Tibial nerve (tissue), 4 donors: ENCODE data around the gene MRE11.

Experiments used
- EP300 ChIP-seq, 2 donors: sonication (generic); formaldehyde crosslinking; IDR thresholded peaks; one replicate each; pipeline ENCODE4 v1.6.1; 2017; ENCODE audit warnings: antibody characterized with exemption in 2 of 2, mild to moderate bottlenecking in 1 of 2
- TF ChIP-seq, protein P1 (sequence below), 5 experiments: fragments of 200-600 bp in 3 of 5; fragments of 450-650 bp in 2 of 5; sonication (generic) in 3 of 5; IDR thresholded peaks; one replicate each; pipeline ENCODE4 v1.5.1; 2016 to 2019; ENCODE audit warnings: antibody characterized with exemption in 5 of 5, mild to moderate bottlenecking in 3 of 5, moderate library complexity in 2 of 5

DNA sequence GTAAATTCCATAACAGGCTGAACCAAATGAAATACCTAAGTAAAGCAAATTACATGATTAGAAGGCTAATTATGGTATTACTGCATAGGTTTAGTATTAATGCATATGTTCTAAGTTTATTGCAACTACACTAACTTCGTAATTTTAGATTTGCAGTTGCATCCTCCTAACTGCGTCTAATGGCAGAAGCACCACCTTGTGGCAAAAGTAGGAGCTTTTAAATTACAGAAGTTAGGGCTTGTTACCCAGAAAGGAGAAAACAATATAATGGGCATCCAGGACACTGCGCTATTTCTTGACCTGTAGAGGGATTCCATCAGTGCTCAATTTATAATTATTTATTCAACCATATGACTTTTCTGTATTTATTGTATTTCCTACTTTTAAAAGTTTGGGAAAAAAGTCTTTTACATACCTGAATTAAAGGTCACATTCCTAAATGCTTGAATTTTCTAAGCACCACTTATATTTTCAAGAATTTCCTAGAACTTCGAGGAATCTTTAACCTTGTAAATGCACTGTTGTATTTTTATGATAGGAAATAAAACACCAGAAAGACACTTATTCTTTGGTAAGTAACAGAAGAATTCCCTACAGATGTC is 76.2 kb downstream of the MRE11 start:
- no peak for TF ChIP-seq EP300 (IDR thresholded peaks at IDR 0.05)
- TF ChIP-seq, protein P1, sequence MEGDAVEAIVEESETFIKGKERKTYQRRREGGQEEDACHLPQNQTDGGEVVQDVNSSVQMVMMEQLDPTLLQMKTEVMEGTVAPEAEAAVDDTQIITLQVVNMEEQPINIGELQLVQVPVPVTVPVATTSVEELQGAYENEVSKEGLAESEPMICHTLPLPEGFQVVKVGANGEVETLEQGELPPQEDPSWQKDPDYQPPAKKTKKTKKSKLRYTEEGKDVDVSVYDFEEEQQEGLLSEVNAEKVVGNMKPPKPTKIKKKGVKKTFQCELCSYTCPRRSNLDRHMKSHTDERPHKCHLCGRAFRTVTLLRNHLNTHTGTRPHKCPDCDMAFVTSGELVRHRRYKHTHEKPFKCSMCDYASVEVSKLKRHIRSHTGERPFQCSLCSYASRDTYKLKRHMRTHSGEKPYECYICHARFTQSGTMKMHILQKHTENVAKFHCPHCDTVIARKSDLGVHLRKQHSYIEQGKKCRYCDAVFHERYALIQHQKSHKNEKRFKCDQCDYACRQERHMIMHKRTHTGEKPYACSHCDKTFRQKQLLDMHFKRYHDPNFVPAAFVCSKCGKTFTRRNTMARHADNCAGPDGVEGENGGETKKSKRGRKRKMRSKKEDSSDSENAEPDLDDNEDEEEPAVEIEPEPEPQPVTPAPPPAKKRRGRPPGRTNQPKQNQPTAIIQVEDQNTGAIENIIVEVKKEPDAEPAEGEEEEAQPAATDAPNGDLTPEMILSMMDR (IDR thresholded peaks at IDR 0.05), result peak; percentile 23 to 60 (median 37)
